H1 (cell line): ENCODE measurements around the gene NUAK1. TPM values are rescaled to one million over a fixed set of nuclear protein-coding genes. Genes with fewer than 3 reads are reported as not detected.

ENCODE experiments used
- CHD1 ChIP-seq: IDR thresholded peaks from 2 replicates; pipeline ENCODE4 v1.6.1; 2012; ENCODE audit warnings: low read depth, low read length, improper control_type of control experiment
- CHD2 ChIP-seq: IDR thresholded peaks from 2 replicates; pipeline ENCODE4 v1.6.1; 2012; ENCODE audit warnings: low read length, improper control_type of control experiment
- TEAD4 ChIP-seq: IDR thresholded peaks from 2 replicates; pipeline ENCODE4 v1.6.1; 2012; ENCODE audit warnings: low read depth, low read length, inconsistent platforms, mixed read lengths
- polyA plus RNA-seq, 7 experiments: library from polyadenylated mRNA; depleted of rRNA in 3 of 7; stranded (reverse) in 5 of 7; unstranded in 2 of 7; fragments of >200 nt in 5 of 7; fragments of 200-250 nt in 2 of 7; gene quantifications; 1 replicate in 5 of 7; 2 replicates in 1 of 7; 4 replicates in 1 of 7; pipeline versions ENCODE4 v1.2.1 to v1.2.3, GENCODE V29; 2011 to 2013; ENCODE audit warnings: missing spikeins in 2 of 7, mixed read lengths in 2 of 7
- total RNA-seq: library from RNA; stranded (reverse); fragmentation: NEBNext Ultra II Directional; extraction: Animal tissue kit (Norgen Biotek cat#: 25700); gene quantifications from 2 replicates; pipeline ENCODE4 v1.2.1, GENCODE V29; 2021
- TF ChIP-seq, protein P1 (sequence below): fragments of 300-600 bp; sonication (generic); IDR thresholded peaks from 2 replicates; pipeline ENCODE4 v1.7.1; 2012; ENCODE audit warnings: low read length, moderate library complexity, mild to moderate bottlenecking, inconsistent platforms; ENCODE audit not compliant: insufficient replicate concordance

NUAK1 gene
- total and polyA plus RNA-seq, 2 of the 8 experiments (the other 6 are each of a cell fraction or from before 2014, with no cell fraction given): 6.7 to 18.2 TPM

DNA sequence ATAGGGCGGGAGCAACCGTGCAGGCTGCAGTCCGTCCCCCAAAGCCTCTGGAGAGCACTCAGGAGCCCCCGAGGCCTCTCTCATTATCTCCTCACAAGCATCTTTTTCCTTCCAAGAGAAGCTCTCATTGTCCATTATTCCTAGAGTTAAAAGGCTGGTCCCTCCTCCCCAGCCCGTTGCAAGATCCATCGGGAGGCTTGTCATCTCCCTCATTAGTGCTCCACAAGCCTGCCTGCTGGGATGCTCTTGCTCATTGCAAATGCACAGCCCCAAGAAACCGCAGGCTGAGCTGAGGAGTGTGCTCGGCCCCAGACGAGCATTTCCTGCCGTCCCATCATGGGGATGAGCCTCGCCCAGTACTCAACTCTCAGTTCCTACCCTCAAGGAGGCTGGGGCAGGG is 23.3 kb downstream of the NUAK1 start (continued):
- TF ChIP-seq, protein P1, sequence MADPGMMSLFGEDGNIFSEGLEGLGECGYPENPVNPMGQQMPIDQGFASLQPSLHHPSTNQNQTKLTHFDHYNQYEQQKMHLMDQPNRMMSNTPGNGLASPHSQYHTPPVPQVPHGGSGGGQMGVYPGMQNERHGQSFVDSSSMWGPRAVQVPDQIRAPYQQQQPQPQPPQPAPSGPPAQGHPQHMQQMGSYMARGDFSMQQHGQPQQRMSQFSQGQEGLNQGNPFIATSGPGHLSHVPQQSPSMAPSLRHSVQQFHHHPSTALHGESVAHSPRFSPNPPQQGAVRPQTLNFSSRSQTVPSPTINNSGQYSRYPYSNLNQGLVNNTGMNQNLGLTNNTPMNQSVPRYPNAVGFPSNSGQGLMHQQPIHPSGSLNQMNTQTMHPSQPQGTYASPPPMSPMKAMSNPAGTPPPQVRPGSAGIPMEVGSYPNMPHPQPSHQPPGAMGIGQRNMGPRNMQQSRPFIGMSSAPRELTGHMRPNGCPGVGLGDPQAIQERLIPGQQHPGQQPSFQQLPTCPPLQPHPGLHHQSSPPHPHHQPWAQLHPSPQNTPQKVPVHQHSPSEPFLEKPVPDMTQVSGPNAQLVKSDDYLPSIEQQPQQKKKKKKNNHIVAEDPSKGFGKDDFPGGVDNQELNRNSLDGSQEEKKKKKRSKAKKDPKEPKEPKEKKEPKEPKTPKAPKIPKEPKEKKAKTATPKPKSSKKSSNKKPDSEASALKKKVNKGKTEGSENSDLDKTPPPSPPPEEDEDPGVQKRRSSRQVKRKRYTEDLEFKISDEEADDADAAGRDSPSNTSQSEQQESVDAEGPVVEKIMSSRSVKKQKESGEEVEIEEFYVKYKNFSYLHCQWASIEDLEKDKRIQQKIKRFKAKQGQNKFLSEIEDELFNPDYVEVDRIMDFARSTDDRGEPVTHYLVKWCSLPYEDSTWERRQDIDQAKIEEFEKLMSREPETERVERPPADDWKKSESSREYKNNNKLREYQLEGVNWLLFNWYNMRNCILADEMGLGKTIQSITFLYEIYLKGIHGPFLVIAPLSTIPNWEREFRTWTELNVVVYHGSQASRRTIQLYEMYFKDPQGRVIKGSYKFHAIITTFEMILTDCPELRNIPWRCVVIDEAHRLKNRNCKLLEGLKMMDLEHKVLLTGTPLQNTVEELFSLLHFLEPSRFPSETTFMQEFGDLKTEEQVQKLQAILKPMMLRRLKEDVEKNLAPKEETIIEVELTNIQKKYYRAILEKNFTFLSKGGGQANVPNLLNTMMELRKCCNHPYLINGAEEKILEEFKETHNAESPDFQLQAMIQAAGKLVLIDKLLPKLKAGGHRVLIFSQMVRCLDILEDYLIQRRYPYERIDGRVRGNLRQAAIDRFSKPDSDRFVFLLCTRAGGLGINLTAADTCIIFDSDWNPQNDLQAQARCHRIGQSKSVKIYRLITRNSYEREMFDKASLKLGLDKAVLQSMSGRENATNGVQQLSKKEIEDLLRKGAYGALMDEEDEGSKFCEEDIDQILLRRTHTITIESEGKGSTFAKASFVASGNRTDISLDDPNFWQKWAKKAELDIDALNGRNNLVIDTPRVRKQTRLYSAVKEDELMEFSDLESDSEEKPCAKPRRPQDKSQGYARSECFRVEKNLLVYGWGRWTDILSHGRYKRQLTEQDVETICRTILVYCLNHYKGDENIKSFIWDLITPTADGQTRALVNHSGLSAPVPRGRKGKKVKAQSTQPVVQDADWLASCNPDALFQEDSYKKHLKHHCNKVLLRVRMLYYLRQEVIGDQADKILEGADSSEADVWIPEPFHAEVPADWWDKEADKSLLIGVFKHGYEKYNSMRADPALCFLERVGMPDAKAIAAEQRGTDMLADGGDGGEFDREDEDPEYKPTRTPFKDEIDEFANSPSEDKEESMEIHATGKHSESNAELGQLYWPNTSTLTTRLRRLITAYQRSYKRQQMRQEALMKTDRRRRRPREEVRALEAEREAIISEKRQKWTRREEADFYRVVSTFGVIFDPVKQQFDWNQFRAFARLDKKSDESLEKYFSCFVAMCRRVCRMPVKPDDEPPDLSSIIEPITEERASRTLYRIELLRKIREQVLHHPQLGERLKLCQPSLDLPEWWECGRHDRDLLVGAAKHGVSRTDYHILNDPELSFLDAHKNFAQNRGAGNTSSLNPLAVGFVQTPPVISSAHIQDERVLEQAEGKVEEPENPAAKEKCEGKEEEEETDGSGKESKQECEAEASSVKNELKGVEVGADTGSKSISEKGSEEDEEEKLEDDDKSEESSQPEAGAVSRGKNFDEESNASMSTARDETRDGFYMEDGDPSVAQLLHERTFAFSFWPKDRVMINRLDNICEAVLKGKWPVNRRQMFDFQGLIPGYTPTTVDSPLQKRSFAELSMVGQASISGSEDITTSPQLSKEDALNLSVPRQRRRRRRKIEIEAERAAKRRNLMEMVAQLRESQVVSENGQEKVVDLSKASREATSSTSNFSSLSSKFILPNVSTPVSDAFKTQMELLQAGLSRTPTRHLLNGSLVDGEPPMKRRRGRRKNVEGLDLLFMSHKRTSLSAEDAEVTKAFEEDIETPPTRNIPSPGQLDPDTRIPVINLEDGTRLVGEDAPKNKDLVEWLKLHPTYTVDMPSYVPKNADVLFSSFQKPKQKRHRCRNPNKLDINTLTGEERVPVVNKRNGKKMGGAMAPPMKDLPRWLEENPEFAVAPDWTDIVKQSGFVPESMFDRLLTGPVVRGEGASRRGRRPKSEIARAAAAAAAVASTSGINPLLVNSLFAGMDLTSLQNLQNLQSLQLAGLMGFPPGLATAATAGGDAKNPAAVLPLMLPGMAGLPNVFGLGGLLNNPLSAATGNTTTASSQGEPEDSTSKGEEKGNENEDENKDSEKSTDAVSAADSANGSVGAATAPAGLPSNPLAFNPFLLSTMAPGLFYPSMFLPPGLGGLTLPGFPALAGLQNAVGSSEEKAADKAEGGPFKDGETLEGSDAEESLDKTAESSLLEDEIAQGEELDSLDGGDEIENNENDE: no peak
- TF ChIP-seq CHD1 (no peak), TEAD4 (no peak), CHD2 (no peak)
- TF ChIP-seq, all 59 proteins: peak for 0
